Mesothelial cell of epicardium (in vitro differentiated cells): ENCODE measurements around the gene TBCB. TPM values are rescaled to one million over a fixed set of nuclear protein-coding genes. Genes with fewer than 3 reads are reported as not detected.

Experiments
- DNase-seq, 2 experiments: peaks; one replicate each; pipeline ENCODE4 v3.0.0; 2021; ENCODE audit warnings: low spot score in 2 of 2; ENCODE audit not compliant: unreplicated experiment in 2 of 2
- H3K27ac Mint-ChIP-seq: 2 replicates; pipeline ENCODE4 v1.8.0; 2021; ENCODE audit warnings: mixed read lengths
- H3K27me3 Mint-ChIP-seq: 2 replicates; pipeline ENCODE4 v1.8.0; 2021; ENCODE audit warnings: low read depth, mixed read lengths
- H3K36me3 Mint-ChIP-seq: 2 replicates; pipeline ENCODE4 v1.8.0; 2021; ENCODE audit warnings: mixed read lengths
- H3K4me1 Mint-ChIP-seq: 2 replicates; pipeline ENCODE4 v1.8.0; 2021; ENCODE audit warnings: mixed read lengths
- H3K4me3 Mint-ChIP-seq: 2 replicates; pipeline ENCODE4 v1.8.0; 2021; ENCODE audit warnings: mild to moderate bottlenecking, moderate library complexity, mixed read lengths
- H3K9me3 Mint-ChIP-seq: 2 replicates; pipeline ENCODE4 v1.8.0; 2021; ENCODE audit warnings: mixed read lengths
- CTCF ChIP-seq: fragments of 200-600 bp; sonication (generic); IDR thresholded peaks from one replicate; pipeline ENCODE4 v1.5.0; 2021; ENCODE audit warnings: antibody characterized with exemption; ENCODE audit not compliant: unreplicated experiment
- total RNA-seq: library from RNA; stranded (reverse); gene quantifications from 3 replicates; pipeline ENCODE4 v1.2.1, GENCODE V29; 2021

The TBCB gene
- total RNA-seq, 1 donor from 2014 or later: 115 TPM

- Mint-ChIP-seq H3K9me3 (no peaks in the 10 kb centered on the region), H3K27me3 (peaks cover 2% of the 10 kb centered on the region), H3K4me1 (peaks cover 18% of the 10 kb centered on the region), H3K36me3 (peaks cover 12% of the 10 kb centered on the region), H3K4me3 (no peak within 1 kb of the TSS), H3K27ac (no peak within 1 kb of the TSS)
- no peak for DNase-seq
- TF ChIP-seq CTCF: no peak
Measured at GRCh38 chr19:36110487-36111199, 4.6 kb upstream of the TBCB start, which contains the start of gene OVOL3. OVOL3 (plus strand) TSS chr19:36111143; CDS start chr19:36111203, 60 bp downstream.

GRCh38 chr19:36111200-36111539, 4.1 kb upstream of the TBCB start:
- Mint-ChIP-seq H3K4me3 (no peak overlapping the region), H3K9me3 (no peaks in the 10 kb centered on the region), H3K4me1 (peaks cover 21% of the 10 kb centered on the region), H3K27ac (no peak overlapping the region), H3K36me3 (peaks cover 12% of the 10 kb centered on the region), H3K27me3 (peaks cover 2% of the 10 kb centered on the region)
- TF ChIP-seq CTCF: no peak
- DNase-seq: no peak

GRCh38 chr19:36112678-36113077, 2.6 kb upstream of the TBCB start:
- Mint-ChIP-seq H3K4me3 (peak overlapping the region; percentile 91), H3K27ac (no peak overlapping the region), H3K9me3 (no peaks in the 10 kb centered on the region), H3K27me3 (peaks cover 2% of the 10 kb centered on the region), H3K36me3 (peaks cover 12% of the 10 kb centered on the region), H3K4me1 (peaks cover 27% of the 10 kb centered on the region)
- TF ChIP-seq CTCF: no peak
- no peak for DNase-seq

- DNase-seq: no peak
- H3K9me3 Mint-ChIP-seq: no peaks in the 10 kb centered on the region
- H3K4me1 Mint-ChIP-seq: peaks cover 27% of the 10 kb centered on the region
- peaks cover 14% of the 10 kb centered on the region for H3K36me3 Mint-ChIP-seq
- H3K27me3 Mint-ChIP-seq: peaks cover 2% of the 10 kb centered on the region
- no peak for TF ChIP-seq CTCF
- H3K27ac Mint-ChIP-seq: no peak overlapping the region
- peak overlapping the region; percentile 91 for H3K4me3 Mint-ChIP-seq
Measured at GRCh38 chr19:36113425-36113824, 1.8 kb upstream of the TBCB start.

GRCh38 chr19:36113894-36114720, 1.2 kb upstream of the TBCB start:
- DNase-seq: no peak
- H3K27me3 Mint-ChIP-seq: peaks cover 2% of the 10 kb centered on the region
- no peaks in the 10 kb centered on the region for H3K9me3 Mint-ChIP-seq
- peaks cover 14% of the 10 kb centered on the region for H3K36me3 Mint-ChIP-seq
- peak overlapping the region; percentile 91 for H3K4me3 Mint-ChIP-seq
- H3K4me1 Mint-ChIP-seq: peaks cover 27% of the 10 kb centered on the region
- TF ChIP-seq CTCF: no peak
- H3K27ac Mint-ChIP-seq: peak overlapping the region; percentile 96
